GM10847 (cell line): ENCODE data around the gene TMSB10.

Experiments
- POLR2A ChIP-seq: IDR thresholded peaks from 2 replicates; pipeline ENCODE4 v1.6.1; 2011; ENCODE audit not compliant: insufficient read length; ENCODE audit errors: extremely low read depth

TMSB10 gene

DNA sequence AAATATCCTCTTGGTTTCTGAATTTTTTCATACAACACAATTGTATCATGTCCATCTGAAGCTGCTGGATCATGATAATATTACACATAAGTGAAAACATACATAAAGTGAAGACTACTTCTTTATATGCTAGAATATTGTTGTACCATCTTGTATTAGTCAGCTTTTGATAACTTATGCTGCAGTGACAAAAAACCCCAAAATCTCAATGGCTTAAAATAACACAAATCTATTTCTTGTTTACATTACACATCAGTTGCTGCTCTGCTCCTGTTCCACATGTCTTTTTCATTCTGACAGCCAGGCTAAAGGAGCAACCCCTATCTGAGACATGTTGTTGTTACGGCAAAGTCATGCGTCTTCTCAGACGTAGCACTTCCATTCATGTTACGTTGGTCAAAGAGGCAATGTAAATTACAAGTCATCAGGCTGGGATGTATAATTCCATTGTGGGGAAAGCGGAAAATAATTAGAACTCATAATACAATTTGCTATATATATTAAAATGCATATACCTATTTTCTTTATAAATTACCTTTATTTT, 5.8 kb downstream of the TMSB10 start:
- no peak for TF ChIP-seq POLR2A

- no peak for TF ChIP-seq POLR2A
Measured at GRCh38 chr2:84912984-84913383, 7.5 kb downstream of the TMSB10 start.

DNA sequence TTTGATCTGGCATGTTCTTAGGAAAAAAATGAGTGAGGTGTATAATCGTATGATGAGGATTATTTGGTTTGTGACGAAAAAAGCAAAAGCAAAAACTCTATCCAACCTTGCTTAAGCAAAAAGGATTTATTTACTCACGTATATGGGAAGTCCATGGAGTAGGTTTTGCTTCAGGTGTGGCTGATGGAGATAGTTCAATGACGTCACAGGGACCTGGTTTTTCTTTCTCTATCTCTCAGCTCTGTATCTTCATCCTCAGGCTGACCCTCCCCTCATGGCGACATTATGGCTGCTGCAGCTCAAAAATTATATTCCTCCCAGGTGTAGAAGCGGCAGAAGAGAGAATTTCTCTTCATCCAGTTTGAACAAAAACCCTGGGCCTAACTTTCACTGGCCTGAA, 8.9 kb downstream of the TMSB10 start:
- no peak for TF ChIP-seq POLR2A

DNA sequence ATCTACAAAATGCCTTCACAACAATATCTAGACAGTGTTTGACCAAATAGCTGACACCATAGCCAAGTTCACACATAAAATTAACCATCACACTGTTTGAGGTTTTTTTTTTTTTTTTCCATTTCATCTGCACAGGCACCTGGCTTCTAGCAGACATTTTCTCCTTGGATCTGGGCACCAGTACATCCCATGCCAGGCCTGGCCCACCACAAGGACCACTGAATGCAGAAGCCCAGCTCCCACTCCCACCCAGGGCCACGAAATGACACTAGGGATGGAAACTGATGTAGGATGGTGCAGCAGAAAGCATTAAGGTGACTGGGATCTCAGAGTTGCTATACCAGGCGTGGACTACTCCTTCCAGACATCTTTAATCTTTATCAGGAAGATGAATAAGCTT, 13.0 kb downstream of the TMSB10 start:
- TF ChIP-seq POLR2A = no peak

DNA sequence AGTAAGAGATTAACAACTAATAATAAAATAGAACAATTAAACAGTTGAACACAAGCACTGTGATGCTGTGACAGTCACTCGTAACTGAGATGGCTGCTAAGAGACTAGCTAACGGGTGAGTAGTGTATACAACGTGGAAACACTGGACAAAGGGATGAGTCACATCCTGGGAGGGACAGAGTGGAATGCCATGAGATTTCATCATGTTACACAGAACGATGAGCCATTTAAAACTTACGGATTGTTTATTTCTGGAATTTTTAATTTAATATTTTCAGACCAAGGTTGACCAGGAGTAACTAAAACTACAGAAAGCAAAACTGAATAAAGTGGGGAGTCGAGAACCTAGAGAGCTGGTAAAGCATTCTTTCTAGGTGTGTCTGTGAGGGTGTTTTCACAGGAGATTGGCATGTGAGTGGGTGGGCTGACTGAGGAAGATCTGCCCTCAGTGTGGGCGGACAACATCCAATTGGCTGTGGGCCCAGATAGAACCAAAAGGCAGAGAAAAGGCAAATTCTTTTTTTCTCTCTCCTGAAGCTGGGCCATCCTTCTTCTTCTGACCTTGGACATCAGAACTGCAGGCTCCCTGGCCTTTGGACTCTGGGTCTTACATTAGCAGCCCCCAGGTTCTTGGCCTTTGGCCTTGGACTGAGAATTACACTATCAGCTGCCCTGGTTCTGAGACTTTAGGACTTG, 14.6 kb downstream of the TMSB10 start:
- no peak for TF ChIP-seq POLR2A

- no peak for TF ChIP-seq POLR2A
Measured at GRCh38 chr2:84923009-84923408, 17.6 kb downstream of the TMSB10 start.

GRCh38 chr2:84924173-84925106, 19.0 kb downstream of the TMSB10 start:
- no peak for TF ChIP-seq POLR2A

GRCh38 chr2:84925336-84925723, 19.9 kb downstream of the TMSB10 start:
- TF ChIP-seq POLR2A = no peak

GRCh38 chr2:84925724-84926376, 20.4 kb downstream of the TMSB10 start:
- TF ChIP-seq POLR2A = no peak

DNA sequence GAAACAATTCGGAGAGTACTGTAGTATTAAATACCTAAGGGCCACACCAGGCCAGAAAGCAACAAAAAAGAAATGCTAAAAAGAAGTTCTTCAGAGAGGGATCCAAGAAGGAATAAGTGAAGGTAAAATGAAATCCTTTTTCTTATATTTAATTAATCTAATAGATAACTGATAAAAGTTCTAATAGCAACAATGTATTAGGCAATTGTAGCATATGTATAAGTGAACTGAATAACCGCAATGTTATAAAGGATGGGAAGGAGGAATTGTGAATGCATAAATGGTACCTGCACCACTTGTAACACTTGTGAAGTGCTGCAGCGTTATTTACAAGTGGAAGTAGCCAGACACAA, 21.8 kb downstream of the TMSB10 start:
- no peak for TF ChIP-seq POLR2A

GRCh38 chr2:84931384-84931821, 25.9 kb downstream of the TMSB10 start:
- no peak for TF ChIP-seq POLR2A

DNA sequence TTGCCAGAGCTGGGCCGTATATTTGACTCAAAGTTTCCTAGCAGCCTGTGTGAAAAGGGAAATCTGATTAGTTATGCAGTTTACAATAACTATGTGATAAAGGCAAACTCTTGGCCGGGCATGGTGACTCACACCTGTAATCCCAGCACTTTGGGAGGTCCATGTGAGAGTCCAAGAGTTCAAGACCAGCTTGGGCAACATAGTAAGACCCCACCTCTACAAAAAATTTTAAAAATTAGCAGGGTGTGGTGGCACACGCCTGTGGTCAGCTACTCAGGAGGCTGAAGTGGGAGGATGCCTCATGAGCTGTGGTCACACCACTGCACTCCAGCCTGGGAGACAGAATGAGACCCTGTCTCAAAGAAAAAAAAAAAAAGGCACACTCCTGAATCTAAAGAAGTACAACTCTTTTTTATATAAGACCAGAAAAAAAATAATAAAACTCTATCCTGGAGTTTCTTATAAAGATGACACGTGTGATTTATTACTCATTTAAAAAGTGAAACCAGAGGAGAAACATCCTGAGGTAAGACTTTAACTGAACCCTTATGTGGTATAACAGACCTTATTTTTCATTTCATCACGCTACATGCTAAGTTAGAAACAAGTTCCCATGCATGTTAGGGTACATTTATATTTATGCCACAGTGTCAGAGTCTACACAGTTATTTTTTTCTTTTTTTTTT, 32.9 kb downstream of the TMSB10 start:
- no peak for TF ChIP-seq POLR2A

DNA sequence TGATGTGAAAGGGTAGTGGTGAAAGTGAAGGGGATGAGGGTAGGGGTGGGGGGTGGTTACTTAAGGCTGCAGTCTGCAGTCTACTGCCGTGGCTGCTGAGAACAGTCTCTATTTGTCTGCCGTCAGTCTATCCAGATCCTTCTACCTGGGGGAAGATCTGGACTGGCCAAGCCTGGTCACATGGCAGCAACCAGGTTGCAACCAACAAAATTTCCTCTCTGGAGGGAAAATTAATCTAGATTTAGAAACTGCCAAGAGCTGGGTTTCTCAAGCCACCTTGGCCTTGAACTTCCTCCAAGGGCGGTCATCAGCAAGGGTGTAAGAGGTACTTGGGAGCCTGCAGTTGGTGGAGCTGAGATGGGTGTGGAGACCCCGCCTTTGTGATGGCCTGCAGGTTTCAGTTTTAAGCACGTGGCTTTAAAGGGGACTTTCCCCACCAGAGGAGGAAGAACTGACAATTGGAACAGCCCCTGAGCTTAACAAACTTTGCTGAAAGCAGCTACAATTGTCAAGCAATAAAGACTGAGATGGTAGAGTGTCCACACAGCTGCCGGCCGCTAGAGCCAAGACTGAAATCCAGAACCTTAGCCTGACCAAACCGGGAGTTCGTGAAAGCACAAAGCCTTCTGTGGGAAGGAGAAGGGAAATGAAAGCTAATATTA, 34.1 kb downstream of the TMSB10 start:
- no peak for TF ChIP-seq POLR2A

DNA sequence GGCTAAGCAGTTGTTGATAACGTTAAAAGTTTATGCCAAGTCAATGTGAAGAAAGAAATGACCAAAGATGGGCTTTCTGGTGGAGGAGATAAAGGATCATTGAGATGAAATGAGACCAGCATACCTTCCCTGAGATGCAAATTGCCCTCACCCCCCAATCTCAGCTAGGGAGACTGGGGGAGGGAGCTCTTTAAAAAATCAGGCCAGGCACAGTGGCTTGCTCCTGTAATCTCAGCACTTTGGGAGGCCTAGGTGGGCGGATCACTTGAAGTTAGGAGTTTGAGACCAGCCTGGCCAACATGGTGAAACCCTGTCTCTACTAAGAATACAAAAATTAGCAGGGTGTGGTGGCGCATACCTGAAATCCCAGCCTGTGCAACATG, 34.6 kb downstream of the TMSB10 start:
- TF ChIP-seq POLR2A = no peak

GRCh38 chr2:84940831-84941412, 35.5 kb downstream of the TMSB10 start:
- TF ChIP-seq POLR2A = no peak

DNA sequence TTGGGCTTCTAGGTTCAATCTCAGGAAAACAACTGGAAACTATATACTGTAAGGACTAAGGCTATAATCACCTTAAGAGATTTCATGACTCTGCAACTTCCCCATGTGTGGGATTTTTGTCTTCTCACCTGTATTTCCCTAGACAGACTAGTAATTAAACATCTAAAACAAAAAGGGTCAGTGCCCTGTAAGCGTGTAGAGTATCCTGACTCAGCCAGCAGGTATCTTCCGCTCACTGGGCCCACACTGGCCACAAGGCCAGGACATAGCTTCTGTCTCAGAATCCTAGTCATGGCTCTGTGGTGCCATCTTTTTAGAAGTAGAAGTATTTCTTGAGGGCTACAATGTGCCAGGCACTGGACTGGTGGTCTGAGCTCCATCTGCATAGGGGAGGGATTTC, 36.7 kb downstream of the TMSB10 start:
- no peak for TF ChIP-seq POLR2A
